ENCODE data around the gene IFT22.

DNA sequence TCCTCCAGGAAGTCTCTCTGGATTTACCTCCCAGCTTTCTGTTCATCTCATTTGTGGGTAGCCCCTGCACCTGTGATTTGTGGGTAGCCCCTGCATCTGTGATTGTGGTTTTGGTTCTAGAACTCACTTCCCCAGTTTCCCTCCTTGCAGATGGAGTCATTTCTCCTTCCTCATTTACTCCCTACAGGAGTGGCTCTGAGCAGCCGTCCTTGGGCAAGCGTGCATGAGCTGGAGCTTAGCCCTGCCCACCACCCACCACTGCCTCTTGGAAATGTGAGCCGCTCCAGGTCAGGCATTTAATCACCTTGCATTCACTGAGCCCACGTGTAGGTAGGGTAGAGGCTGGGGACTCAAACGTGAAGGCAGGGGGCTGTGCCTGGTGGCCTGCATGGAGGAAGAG lies 49.2 kb upstream of the IFT22 start:
- TF ChIP-seq, protein P1, sequence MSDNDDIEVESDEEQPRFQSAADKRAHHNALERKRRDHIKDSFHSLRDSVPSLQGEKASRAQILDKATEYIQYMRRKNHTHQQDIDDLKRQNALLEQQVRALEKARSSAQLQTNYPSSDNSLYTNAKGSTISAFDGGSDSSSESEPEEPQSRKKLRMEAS (IDR thresholded peaks at IDR 0.05): no peak
- no peak for TF ChIP-seq RAD21 (IDR thresholded peaks at IDR 0.05; ENCODE audit: low read depth)
- no peak for TF ChIP-seq EP300 (IDR thresholded peaks at IDR 0.05; ENCODE audit: borderline replicate concordance)
- TF ChIP-seq, protein P2, sequence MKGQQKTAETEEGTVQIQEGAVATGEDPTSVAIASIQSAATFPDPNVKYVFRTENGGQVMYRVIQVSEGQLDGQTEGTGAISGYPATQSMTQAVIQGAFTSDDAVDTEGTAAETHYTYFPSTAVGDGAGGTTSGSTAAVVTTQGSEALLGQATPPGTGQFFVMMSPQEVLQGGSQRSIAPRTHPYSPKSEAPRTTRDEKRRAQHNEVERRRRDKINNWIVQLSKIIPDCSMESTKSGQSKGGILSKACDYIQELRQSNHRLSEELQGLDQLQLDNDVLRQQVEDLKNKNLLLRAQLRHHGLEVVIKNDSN (IDR thresholded peaks at IDR 0.05): no peak
- TF ChIP-seq, protein P3, sequence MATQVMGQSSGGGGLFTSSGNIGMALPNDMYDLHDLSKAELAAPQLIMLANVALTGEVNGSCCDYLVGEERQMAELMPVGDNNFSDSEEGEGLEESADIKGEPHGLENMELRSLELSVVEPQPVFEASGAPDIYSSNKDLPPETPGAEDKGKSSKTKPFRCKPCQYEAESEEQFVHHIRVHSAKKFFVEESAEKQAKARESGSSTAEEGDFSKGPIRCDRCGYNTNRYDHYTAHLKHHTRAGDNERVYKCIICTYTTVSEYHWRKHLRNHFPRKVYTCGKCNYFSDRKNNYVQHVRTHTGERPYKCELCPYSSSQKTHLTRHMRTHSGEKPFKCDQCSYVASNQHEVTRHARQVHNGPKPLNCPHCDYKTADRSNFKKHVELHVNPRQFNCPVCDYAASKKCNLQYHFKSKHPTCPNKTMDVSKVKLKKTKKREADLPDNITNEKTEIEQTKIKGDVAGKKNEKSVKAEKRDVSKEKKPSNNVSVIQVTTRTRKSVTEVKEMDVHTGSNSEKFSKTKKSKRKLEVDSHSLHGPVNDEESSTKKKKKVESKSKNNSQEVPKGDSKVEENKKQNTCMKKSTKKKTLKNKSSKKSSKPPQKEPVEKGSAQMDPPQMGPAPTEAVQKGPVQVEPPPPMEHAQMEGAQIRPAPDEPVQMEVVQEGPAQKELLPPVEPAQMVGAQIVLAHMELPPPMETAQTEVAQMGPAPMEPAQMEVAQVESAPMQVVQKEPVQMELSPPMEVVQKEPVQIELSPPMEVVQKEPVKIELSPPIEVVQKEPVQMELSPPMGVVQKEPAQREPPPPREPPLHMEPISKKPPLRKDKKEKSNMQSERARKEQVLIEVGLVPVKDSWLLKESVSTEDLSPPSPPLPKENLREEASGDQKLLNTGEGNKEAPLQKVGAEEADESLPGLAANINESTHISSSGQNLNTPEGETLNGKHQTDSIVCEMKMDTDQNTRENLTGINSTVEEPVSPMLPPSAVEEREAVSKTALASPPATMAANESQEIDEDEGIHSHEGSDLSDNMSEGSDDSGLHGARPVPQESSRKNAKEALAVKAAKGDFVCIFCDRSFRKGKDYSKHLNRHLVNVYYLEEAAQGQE (IDR thresholded peaks at IDR 0.05; ENCODE audit: low read depth): no peak
- no peak for TF ChIP-seq TAF1 (IDR thresholded peaks at IDR 0.05; ENCODE audit: low read depth)
- TF ChIP-seq CEBPB (IDR thresholded peaks at IDR 0.05): no peak
- no peak for TF ChIP-seq ZBTB7A (IDR thresholded peaks at IDR 0.05; ENCODE audit: low read depth)
- no peak for TF ChIP-seq CREB1 (IDR thresholded peaks at IDR 0.05; ENCODE audit: low read depth)

All from Ishikawa (cell line).